ENCODE results near the gene ACTR1B. TPM values are rescaled to one million over a fixed set of nuclear protein-coding genes. Genes with fewer than 3 reads are reported as not detected.

The ACTR1B gene
- polyA plus RNA-seq, 1 of the 3 experiments (the other 2 are of a cell fraction) = 51.5 TPM

DNA sequence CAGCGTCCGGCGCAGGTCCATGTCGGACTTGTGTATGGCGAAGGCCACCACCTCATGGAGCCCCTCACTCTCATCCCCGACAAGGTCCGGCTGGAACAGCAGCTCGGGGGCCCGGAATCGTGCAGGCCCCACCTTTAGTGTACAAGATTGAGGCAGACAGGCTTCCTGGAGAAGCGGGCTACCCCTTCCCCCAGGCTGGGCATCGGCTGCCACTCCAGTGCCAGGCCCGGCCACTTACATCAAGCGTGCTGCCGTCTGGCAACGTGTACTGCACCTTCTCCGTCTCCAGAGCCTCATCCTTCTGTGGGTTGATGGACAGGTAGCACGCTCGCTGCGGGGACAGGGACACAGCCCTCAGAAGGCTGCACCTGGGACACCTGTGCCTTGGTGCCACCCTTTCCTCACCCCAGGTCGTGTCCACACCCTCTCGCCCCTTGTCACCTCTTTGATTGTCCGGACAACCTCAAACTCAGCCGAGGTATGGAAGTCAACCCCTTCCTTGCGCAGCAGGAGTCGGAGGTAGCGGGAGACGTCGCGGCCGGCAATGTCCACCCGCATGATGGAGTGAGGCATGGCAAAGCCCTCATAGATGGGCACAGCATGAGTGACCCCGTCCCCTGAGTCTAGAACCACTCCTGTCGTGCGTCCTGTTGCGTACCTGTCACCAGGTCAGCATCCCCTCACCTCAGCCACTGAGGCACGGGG is 5.7 kb downstream of the ACTR1B start:
- CTCF ChIA-PET = interaction anchor here (1.4 kb wide), 1 partner anchor 67 kb away, joined by 6 read pairs; no protein-coding TSS in a partner anchor

More for the DNA sequence above, 5.7 kb downstream of the ACTR1B start:
- no peak overlapping the region; a peak in 1 of 4 replicates for H3K27ac ChIP-seq (ENCODE audit: low read depth in 2 of 2, low read length in 1 of 2)
- H3K27me3 ChIP-seq (ENCODE audit: insufficient read depth) = no peaks in the 10 kb centered on the region
- peaks cover 13 to 15% of the 10 kb centered on the region in 2 experiments; a peak in 3 of 4 replicates for H3K4me1 ChIP-seq (ENCODE audit: control insufficient read depth in 1 of 2, insufficient read depth in 2 of 2, low read depth in 1 of 2, low read length in 1 of 2)
- H3K9ac ChIP-seq = no peak overlapping the region
- WGBS (ENCODE audit: low lambda C conversion rate) = 94% methylated on average over 24 of the region's 37 CpGs
- no peaks in the 10 kb centered on the region for H3K9me2 ChIP-seq
- peaks cover 31% of the 10 kb centered on the region for H3K79me2 ChIP-seq (ENCODE audit: insufficient read depth)
- H3K4me3 ChIP-seq (ENCODE audit: low read depth in 2 of 2, low read length in 1 of 2) = no peak overlapping the region
- H2AFZ ChIP-seq (ENCODE audit: low read depth) = no peak overlapping the region
- 0 out of 2 replicates have a peak, but pooled peaks cover 7% of the 10 kb centered on the region for H4K20me1 ChIP-seq (ENCODE audit: insufficient read depth)
- H3K4me2 ChIP-seq = no peak overlapping the region
- no peak for DNase-seq
- POLR2A ChIA-PET = interaction anchor here (1.0 kb wide), 1 partner anchor 12 kb away, joined by 4 read pairs; the partner anchor contains the start of gene COX5B
- H3K36me3 ChIP-seq (replicated peaks in 1 of 2; ENCODE audit: control insufficient read depth in 1 of 2, insufficient read depth in 2 of 2, low read length in 1 of 2) = peaks cover 18 to 35% of the 10 kb centered on the region in 2 experiments
- no peak for TF ChIP-seq JUND (IDR thresholded peaks at IDR 0.05)
- TF ChIP-seq NFIC (IDR thresholded peaks at IDR 0.05; ENCODE audit: borderline replicate concordance) = no peak
- TF ChIP-seq GABPA (IDR thresholded peaks at IDR 0.05; ENCODE audit: low read depth) = no peak
- TF ChIP-seq, protein P1, sequence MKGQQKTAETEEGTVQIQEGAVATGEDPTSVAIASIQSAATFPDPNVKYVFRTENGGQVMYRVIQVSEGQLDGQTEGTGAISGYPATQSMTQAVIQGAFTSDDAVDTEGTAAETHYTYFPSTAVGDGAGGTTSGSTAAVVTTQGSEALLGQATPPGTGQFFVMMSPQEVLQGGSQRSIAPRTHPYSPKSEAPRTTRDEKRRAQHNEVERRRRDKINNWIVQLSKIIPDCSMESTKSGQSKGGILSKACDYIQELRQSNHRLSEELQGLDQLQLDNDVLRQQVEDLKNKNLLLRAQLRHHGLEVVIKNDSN (IDR thresholded peaks at IDR 0.05; ENCODE audit: borderline replicate concordance, low read depth) = no peak
- no peak for TF ChIP-seq MXI1 (IDR thresholded peaks at IDR 0.05; ENCODE audit: low read depth, low read length)
- TF ChIP-seq, protein P2, sequence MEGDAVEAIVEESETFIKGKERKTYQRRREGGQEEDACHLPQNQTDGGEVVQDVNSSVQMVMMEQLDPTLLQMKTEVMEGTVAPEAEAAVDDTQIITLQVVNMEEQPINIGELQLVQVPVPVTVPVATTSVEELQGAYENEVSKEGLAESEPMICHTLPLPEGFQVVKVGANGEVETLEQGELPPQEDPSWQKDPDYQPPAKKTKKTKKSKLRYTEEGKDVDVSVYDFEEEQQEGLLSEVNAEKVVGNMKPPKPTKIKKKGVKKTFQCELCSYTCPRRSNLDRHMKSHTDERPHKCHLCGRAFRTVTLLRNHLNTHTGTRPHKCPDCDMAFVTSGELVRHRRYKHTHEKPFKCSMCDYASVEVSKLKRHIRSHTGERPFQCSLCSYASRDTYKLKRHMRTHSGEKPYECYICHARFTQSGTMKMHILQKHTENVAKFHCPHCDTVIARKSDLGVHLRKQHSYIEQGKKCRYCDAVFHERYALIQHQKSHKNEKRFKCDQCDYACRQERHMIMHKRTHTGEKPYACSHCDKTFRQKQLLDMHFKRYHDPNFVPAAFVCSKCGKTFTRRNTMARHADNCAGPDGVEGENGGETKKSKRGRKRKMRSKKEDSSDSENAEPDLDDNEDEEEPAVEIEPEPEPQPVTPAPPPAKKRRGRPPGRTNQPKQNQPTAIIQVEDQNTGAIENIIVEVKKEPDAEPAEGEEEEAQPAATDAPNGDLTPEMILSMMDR (IDR thresholded peaks at IDR 0.05) = no peak
- TF ChIP-seq SMC3 (IDR thresholded peaks at IDR 0.05; ENCODE audit: low read depth, low read length) = no peak
- TF ChIP-seq SIN3A (IDR thresholded peaks at IDR 0.05; ENCODE audit: borderline replicate concordance, low read depth, low read length) = no peak
- no peak for TF ChIP-seq ELF1 (IDR thresholded peaks at IDR 0.05)
- TF ChIP-seq TCF12 (IDR thresholded peaks at IDR 0.05) = no peak
- no peak for TF ChIP-seq NRF1 (IDR thresholded peaks at IDR 0.05; ENCODE audit: low read depth, low read length)
- no peak for TF ChIP-seq GATA2 (CRISPR knock-in tag; IDR thresholded peaks at IDR 0.05)
- TF ChIP-seq TEAD4 (IDR thresholded peaks at IDR 0.05; ENCODE audit: borderline replicate concordance, insufficient read depth) = no peak
- TF ChIP-seq RXRA (IDR thresholded peaks at IDR 0.05; ENCODE audit: borderline replicate concordance, low read depth) = no peak
- TF ChIP-seq, protein P3, sequence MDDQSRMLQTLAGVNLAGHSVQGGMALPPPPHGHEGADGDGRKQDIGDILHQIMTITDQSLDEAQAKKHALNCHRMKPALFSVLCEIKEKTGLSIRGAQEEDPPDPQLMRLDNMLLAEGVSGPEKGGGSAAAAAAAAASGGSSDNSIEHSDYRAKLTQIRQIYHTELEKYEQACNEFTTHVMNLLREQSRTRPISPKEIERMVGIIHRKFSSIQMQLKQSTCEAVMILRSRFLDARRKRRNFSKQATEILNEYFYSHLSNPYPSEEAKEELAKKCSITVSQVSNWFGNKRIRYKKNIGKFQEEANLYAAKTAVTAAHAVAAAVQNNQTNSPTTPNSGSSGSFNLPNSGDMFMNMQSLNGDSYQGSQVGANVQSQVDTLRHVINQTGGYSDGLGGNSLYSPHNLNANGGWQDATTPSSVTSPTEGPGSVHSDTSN (IDR thresholded peaks at IDR 0.05) = no peak
- TF ChIP-seq EZH2phosphoT487 (IDR thresholded peaks at IDR 0.05; ENCODE audit: borderline replicate concordance, low read depth) = no peak
- TF ChIP-seq FOXM1 (IDR thresholded peaks at IDR 0.05; ENCODE audit: low read depth) = no peak
- TF ChIP-seq, protein P4, sequence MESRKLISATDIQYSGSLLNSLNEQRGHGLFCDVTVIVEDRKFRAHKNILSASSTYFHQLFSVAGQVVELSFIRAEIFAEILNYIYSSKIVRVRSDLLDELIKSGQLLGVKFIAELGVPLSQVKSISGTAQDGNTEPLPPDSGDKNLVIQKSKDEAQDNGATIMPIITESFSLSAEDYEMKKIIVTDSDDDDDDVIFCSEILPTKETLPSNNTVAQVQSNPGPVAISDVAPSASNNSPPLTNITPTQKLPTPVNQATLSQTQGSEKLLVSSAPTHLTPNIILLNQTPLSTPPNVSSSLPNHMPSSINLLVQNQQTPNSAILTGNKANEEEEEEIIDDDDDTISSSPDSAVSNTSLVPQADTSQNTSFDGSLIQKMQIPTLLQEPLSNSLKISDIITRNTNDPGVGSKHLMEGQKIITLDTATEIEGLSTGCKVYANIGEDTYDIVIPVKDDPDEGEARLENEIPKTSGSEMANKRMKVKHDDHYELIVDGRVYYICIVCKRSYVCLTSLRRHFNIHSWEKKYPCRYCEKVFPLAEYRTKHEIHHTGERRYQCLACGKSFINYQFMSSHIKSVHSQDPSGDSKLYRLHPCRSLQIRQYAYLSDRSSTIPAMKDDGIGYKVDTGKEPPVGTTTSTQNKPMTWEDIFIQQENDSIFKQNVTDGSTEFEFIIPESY (IDR thresholded peaks at IDR 0.05; ENCODE audit: borderline replicate concordance, low read depth) = no peak
- H3F3A ChIP-seq (replicated peaks; ENCODE audit: insufficient read depth) = peaks cover 14% of the 10 kb centered on the region
- no peaks in the 10 kb centered on the region for H3K9me3 ChIP-seq
